Omental fat pad (tissue), 4 donors: ENCODE data around the gene KSR1. TPM values are rescaled to one million over a fixed set of nuclear protein-coding genes. Genes with fewer than 3 reads are reported as not detected.
A peak's percentile ranks its signal among the peaks of the same experiment; 100 is the strongest.

Experiments
- ATAC-seq: fragments of 150-250 bp; one replicate; pipeline ENCODE4 v1.9.1; 2016; ENCODE audit warnings: mild to moderate bottlenecking, moderate library complexity; ENCODE audit not compliant: low FRiP score
- DNase-seq: peaks from one replicate; pipeline ENCODE4 v3.0.0-alpha.2; 2019; ENCODE audit warnings: low spot score
- total RNA-seq, 4 donors: library from RNA; depleted of rRNA; stranded (reverse); fragments of >200 nt; gene quantifications; one replicate each; pipeline ENCODE4 v1.1.0, GENCODE V29; 2016
- TF ChIP-seq, protein P1 (sequence below), 3 donors: fragments of 450-650 bp; IDR thresholded peaks; one replicate each; pipeline ENCODE4 v1.5.1; 2016 to 2017; ENCODE audit warnings: antibody characterized with exemption in 3 of 3, mild to moderate bottlenecking in 3 of 3, moderate library complexity in 2 of 3

The KSR1 gene
- total RNA-seq, 4 donors from 2014 or later = 25.8 to 42.3 (median 33.9) TPM

DNA sequence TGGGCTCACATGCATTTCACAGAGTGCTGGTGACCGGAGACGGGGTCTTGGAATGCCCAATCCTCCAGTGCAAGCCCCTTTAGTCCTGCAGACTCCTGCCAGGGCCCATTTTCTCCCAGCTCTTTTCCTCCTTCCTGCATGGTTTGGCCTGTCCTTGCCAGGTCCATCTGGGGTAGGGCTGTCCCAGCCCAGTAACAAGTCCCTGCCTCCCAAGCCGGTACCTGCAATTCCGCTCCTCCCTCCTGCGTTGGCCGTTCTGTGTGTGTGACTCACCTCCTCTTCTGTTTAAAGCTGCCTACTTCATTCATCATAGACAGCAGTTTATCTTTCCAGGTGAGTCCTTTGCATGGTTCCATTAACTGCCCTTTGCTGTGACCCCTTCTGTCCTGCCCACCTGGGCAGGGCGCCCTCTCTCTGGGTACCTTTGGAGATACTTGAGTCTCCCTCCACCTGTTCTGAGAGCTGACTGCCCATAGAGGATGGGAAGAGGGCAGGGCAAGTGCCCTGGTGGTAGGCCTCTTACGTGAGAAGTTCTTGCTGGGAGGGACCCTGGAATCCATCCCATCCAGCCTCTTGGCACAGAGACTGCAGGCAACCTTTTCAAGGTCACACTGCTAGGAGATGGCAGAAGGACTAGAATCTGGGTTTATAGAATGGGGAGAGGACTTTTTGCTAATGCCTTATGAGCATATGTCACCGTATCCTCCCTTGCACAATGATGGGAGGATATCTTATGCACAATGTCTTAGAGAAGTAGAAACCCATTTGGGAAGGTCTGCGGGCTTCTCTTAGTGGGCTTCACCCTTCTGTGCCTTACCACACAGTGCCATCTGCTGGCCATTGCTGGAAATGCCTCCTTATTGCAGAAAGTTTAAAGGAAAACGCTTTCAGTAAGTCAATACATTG, 145.1 kb downstream of the KSR1 start:
- TF ChIP-seq, protein P1, sequence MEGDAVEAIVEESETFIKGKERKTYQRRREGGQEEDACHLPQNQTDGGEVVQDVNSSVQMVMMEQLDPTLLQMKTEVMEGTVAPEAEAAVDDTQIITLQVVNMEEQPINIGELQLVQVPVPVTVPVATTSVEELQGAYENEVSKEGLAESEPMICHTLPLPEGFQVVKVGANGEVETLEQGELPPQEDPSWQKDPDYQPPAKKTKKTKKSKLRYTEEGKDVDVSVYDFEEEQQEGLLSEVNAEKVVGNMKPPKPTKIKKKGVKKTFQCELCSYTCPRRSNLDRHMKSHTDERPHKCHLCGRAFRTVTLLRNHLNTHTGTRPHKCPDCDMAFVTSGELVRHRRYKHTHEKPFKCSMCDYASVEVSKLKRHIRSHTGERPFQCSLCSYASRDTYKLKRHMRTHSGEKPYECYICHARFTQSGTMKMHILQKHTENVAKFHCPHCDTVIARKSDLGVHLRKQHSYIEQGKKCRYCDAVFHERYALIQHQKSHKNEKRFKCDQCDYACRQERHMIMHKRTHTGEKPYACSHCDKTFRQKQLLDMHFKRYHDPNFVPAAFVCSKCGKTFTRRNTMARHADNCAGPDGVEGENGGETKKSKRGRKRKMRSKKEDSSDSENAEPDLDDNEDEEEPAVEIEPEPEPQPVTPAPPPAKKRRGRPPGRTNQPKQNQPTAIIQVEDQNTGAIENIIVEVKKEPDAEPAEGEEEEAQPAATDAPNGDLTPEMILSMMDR (IDR thresholded peaks at IDR 0.05) = peak in 1 of 3 donors; percentile 81
- DNase-seq (peak; percentile 100), ATAC-seq (peak; percentile 33)

DNA sequence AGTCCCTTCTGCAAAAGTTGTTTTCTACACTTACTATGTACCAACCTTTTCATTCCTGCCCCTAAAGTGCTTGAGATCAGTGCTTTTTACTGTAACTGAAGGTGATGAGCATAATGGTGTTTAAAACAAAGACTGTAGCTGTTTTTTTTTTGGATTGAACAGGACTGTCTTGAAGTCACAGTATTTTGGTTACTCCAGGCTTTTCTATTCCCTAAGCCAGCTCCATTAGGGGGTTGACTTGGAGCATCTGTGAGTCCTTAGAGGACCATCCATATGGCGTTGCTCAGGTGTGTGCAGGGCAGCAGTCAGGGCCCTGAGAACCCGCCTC, 145.7 kb downstream of the KSR1 start:
- ATAC-seq = no peak
- no peak for DNase-seq
- TF ChIP-seq, protein P1 (IDR thresholded peaks at IDR 0.05) = no peak

DNA sequence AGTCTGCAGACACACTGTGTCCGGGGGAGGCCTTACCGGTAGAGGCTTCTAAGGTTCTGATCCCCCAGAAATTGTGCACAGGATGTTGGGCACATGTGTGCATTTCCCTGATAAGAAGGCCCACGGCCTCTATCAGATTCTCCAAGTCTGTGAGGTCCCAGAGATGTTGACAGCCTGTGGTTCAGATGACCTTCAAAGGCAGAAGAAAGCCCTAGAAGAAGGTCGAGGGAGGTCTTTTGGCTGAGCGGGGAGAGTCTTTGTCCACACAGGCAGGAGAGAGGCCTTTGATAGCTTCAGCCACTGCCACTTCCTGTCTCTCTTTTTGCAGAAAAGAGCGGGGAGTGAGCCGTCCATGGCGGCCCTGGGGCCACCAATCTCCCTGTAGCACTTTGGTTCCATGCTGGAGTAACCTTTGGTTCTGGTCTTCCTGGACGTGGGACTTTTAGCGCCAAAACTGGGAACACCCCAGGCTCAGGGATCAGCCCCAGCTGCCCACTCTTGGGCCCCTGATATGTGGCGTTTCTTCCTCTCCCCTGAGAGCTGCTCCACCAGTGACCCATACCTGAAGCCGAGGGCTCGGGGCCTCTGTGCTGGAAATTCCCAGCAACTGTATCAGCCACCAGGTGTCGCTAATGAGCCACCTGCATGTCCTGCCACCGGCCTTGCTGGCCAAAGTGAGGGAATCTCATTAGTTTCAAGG, 146.6 kb downstream of the KSR1 start:
- peak; percentile 40 for ATAC-seq
- DNase-seq = peak; percentile 76
- TF ChIP-seq, protein P1 (IDR thresholded peaks at IDR 0.05) = peak in 1 of 3 donors; percentile 78

DNA sequence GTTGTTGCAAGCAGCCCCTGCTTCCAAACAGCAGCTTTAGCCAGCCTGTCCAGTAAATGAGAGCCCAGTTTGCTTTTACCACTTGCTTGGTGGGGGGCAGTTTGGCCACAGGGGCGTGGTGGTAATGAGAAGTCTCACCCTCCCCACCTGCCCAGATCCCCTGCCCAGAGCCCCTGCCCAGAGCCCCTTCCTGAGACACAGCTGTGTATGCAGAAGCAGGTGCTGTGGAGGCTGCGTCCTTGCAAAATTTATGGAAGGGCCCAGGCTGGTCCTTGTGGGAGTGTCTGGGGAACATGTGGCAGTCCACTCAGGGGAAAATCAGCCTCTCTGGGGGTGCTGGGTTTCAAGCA, 147.1 kb downstream of the KSR1 start:
- DNase-seq = no peak
- no peak for ATAC-seq
- TF ChIP-seq, protein P1 (IDR thresholded peaks at IDR 0.05) = no peak

DNA sequence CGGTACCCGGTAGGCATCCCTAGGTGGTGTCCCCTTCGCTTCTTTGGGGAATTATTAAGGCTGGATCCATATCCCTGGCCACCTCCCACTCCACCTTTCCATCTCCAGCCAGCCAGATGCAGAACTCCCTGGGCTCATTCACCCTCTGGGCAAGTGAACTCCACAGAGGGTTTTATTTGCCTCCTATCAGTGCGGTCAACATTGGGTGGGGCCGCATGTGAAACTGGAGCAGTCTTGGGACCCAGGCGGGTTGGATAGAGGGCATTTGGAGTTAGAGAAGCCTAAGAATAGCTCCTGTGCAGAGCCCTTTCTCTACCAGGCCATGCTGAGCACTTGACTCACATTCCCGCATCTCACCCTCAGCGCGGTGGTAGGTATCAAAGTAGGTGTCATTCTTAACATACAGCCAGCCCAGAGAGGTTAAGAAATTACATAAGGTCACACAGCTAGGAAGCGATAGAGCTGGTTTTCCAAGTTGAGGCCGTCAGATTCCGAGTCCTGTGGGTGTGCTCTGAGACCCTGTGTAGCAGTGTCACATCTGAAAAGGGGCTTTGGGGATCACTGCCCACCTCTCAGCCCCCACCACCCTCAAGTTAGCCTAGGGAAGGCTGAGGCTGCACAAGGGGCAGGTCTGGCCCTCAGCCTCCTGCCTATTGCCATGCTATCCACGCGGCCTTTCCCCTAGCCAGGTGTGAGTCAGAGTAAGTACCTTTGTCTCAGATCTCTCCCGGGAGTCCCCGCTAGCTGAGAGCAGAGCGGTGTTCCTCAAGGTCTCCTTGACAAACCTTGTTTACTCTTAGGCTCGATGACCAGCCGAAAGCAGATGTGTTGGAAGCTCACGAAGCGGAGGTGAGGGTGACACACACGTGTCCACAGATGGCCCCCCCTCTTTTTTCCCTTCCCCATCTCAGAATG, 147.9 kb downstream of the KSR1 start:
- TF ChIP-seq, protein P1 (IDR thresholded peaks at IDR 0.05) = no peak
- no peak for ATAC-seq

DNA sequence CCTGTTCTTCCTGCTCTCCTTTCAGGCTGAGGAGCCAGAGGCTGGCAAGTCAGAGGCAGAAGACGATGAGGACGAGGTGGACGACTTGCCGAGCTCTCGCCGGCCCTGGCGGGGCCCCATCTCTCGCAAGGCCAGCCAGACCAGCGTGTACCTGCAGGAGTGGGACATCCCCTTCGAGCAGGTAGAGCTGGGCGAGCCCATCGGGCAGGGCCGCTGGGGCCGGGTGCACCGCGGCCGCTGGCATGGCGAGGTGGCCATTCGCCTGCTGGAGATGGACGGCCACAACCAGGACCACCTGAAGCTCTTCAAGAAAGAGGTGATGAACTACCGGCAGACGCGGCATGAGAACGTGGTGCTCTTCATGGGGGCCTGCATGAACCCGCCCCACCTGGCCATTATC, 149.2 kb downstream of the KSR1 start:
- TF ChIP-seq, protein P1 (IDR thresholded peaks at IDR 0.05) = no peak
- DNase-seq = no peak
- no peak for ATAC-seq

More for the DNA sequence above, 147.9 kb downstream of the KSR1 start:
- DNase-seq = no peak
